SK-N-MC (cell line): ENCODE measurements around the gene FOXF2.

Experiments
- DNase-seq: peaks from one replicate; pipeline ENCODE4 v3.0.0-alpha.2; 2011; ENCODE audit warnings: low read depth, low spot score
- H3K27ac ChIP-seq: fragments of 200-600 bp; sonication (generic); 2 replicates; pipeline ENCODE4 v1.5.1; 2016; ENCODE audit warnings: mixed run types
- H3K36me3 ChIP-seq: fragments of 200-600 bp; sonication (generic); 2 replicates; pipeline ENCODE4 v1.6.1; 2017; ENCODE audit warnings: antibody characterized with exemption, low read length, mixed read lengths; ENCODE audit not compliant: insufficient read depth
- H3K4me3 ChIP-seq: fragments of 200-600 bp; sonication (generic); 2 replicates; pipeline ENCODE4 v1.5.1; 2016
- H3K9ac ChIP-seq: fragments of 200-600 bp; sonication (generic); 2 replicates; pipeline ENCODE4 v1.8.0; 2017; ENCODE audit warnings: mixed run types, mixed read lengths; ENCODE audit not compliant: insufficient read length
- H3K9me3 ChIP-seq: fragments of 200-600 bp; sonication (generic); 2 replicates; pipeline ENCODE4 v1.6.1; 2017; ENCODE audit warnings: low read depth, mild to moderate bottlenecking, antibody characterized with exemption, low read length, moderate library complexity, mixed read lengths
- EZH2 ChIP-seq: fragments of 200-600 bp; sonication (generic); IDR thresholded peaks from one replicate; pipeline ENCODE4 v1.6.1; 2017; ENCODE audit warnings: antibody characterized with exemption
- FOXP2 ChIP-seq: optimal IDR thresholded peaks from 2 replicates; pipeline ENCODE3; 2011; ENCODE audit warnings: mild to moderate bottlenecking, moderate library complexity; ENCODE audit not compliant: insufficient read depth; ENCODE audit errors: extremely low read length, control extremely low read depth
- POLR2AphosphoS5 ChIP-seq: IDR thresholded peaks from 2 replicates; pipeline ENCODE4 v1.6.1; 2012; ENCODE audit warnings: mild to moderate bottlenecking, low read depth, low read length, borderline replicate concordance

Gene FOXF2

DNA sequence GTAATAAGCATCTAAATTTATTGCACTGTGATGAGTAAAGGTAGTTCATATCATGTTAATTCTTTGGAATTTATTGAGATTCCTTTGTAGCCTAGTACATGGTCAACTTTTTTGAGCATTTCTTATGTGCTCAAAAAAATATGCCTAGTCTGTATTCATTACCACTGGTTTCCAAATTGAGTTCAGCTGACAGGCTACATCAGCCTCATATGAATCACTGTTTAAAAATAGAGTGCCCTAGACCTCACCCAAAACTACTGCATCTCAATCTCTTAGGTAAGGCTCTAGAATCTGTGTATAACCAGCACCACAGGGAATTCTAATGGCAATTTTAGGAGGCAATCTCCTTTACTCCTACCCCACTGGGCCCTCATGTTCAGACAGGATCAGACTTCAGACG lies 16.7 kb upstream of the FOXF2 start:
- no peak for TF ChIP-seq EZH2
- Histone ChIP-seq H3K27ac (no peak overlapping the region), H3K4me3 (no peak overlapping the region), H3K9me3 (no peaks in the 10 kb centered on the region), H3K36me3 (no peaks in the 10 kb centered on the region), H3K9ac (no peak overlapping the region)
- DNase-seq: no peak

DNA sequence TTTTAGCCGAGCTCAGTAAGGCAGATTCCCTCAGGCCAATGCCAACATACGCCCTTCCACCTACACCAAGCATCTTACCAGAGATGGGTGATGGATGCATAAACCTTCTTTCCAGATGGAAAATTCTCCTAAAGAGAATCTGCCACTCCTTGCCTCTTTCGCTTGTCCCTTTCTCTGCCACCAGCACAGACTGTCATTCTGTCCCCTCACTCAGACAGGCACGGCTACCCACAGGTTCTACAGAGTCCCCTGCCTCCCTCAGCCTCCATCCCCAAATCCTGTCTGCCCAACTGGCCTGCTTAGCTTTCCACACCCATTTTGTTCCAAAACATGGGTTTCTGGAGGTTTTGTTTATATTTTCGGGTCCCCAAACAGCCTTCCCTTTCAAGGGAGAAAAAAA lies 12.7 kb upstream of the FOXF2 start:
- no peaks in the 10 kb centered on the region for H3K9me3 ChIP-seq

DNA sequence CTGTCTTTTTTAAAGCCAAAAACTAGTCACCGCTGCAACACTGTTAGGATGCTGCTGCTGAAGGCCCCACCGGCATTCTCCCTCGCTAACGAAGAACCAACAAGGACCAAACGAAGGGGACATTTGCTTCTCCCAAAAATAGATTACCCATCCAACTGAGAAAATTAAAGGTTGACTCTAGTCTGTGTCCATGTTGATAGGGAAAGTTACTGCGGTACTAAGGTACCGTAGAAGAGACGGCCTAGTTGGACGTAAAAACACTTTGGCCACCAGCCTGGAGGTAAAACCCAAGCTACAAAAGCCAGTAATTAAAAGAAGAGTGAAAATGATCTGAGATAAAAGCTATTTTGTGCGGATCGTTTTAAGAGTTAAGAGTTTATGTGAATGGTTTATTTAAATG lies 11.8 kb upstream of the FOXF2 start:
- TF ChIP-seq FOXP2 (no peak), EZH2 (no peak)
- no peak for DNase-seq
- Histone ChIP-seq H3K36me3 (no peaks in the 10 kb centered on the region), H3K27ac (no peak overlapping the region), H3K9me3 (no peaks in the 10 kb centered on the region), H3K9ac (no peak overlapping the region), H3K4me3 (no peak overlapping the region)

More for the DNA sequence above, 12.7 kb upstream of the FOXF2 start:
- no peak for DNase-seq
- TF ChIP-seq FOXP2: no peak
- no peak for TF ChIP-seq POLR2AphosphoS5
- no peak for TF ChIP-seq EZH2
- Histone ChIP-seq H3K27ac (no peak overlapping the region), H3K36me3 (no peaks in the 10 kb centered on the region), H3K9ac (no peak overlapping the region), H3K4me3 (no peak overlapping the region)

DNA sequence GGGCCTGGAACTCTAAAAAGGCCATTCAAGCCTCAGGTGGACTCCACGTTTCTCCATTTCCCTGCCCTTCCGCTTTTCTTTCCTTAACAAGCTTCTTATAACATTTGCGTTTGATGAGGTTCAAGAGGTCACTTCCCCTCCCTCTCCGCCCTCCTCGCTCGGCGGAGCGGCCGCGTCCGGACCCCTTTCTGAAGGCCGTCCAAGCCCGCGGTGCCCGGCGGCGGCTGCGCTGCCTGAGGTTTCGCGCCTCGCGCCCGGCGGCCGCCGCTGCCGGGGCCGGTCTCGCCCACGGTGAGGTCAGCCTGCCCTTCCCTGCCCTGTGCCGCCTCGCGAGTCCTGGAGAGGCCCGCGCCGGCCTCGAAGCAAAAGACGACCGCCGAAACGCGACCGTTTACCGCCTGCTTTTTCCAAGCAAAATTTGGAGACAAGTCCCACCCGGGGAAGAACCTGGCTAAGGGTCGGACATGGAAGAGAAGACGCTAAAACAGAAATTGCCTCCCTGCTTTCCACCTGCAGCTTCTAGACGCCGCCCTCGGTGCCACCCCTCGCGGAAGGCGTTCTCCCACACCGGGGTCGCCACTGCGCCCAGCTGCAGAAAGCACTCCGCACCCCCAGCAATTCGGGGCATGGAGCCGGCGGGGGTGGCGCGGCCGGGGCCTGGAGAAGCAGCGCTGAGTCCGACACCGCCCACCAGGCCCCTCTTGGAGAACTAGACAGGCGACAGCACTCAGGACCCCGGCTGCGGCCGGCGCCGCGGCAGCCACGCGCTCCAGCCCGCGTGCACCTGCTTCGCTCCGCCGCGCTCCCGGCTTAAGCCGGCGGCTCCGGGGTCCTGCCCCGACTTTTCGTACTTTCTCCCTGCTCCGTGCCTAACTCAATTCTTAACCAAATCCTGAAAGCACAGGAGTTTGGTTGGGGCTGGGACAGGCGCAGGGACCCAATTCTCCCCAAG lies 11.0 kb upstream of the FOXF2 start:
- Histone ChIP-seq H3K4me3 (no peak overlapping the region), H3K36me3 (no peaks in the 10 kb centered on the region), H3K27ac (no peak overlapping the region), H3K9me3 (no peaks in the 10 kb centered on the region), H3K9ac (no peak overlapping the region)
- TF ChIP-seq POLR2AphosphoS5: no peak
- TF ChIP-seq FOXP2: no peak
- peak; percentile 99 for TF ChIP-seq EZH2
- no peak for DNase-seq

DNA sequence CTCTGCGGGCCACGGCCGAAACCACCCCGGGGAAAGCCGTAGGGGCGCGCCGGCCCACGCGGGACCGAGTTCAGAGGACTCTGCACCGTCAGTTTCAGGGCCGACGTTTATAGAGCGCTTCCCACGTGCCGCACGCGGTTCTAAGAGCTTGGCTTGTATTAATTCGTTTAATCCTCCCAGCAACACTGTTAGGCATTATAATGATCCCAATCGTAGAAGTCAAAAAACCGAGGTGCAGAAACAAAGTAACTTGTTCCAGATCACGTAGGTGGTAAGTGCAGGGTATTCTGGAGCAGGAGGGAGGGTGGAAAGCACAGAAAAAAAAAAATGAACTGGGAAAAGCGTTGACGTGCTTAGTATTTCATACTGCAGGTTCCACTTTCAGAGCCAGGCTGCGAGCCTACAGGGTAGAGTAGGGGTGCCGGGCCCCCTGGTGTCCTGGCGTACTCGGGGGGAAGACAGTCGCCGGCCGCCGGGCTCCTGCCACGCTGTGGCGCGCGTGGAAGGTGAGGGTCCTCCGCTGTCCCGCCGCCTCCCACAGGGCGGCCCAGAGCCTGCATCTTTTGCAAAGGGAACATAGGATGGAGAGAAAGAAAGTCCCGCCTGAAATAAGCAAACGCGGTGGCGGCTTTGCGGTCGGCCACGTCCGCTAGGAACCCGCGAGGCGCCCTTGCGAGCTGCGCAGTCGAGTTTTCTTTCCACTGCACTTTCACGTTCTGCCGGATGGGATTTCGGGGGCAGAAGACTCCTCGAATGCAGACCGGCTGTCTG lies 10.2 kb upstream of the FOXF2 start:
- no peak overlapping the region for H3K9ac ChIP-seq
- no peak for DNase-seq
- H3K9me3 ChIP-seq: no peaks in the 10 kb centered on the region
- H3K27ac ChIP-seq: no peak overlapping the region
- TF ChIP-seq POLR2AphosphoS5 (no peak), FOXP2 (no peak), EZH2 (peak; percentile 98)
- H3K36me3 ChIP-seq: no peaks in the 10 kb centered on the region
- no peak overlapping the region for H3K4me3 ChIP-seq

DNA sequence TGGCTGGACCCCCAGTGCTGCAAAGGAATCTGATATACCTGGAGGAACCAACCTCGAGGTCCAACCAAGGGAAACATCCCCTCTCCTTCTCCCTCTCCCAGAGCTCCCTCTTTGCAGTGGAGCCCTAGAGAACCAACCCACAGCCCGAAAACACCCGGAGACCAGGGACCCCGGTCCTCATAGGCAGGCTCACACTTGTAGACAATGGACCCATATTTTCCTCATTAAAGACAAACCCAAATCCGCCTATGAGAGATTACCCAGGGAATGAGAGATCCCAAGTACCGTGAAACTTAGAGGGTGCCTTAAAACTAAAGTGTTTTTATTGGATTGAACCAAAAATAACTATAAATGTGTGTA lies 9.6 kb upstream of the FOXF2 start:
- DNase-seq: no peak
- TF ChIP-seq FOXP2 (no peak), EZH2 (no peak)
- H3K36me3 ChIP-seq: no peaks in the 10 kb centered on the region
- H3K9ac ChIP-seq: no peak overlapping the region
- no peak overlapping the region for H3K27ac ChIP-seq
- H3K4me3 ChIP-seq: no peak overlapping the region
- no peaks in the 10 kb centered on the region for H3K9me3 ChIP-seq

DNA sequence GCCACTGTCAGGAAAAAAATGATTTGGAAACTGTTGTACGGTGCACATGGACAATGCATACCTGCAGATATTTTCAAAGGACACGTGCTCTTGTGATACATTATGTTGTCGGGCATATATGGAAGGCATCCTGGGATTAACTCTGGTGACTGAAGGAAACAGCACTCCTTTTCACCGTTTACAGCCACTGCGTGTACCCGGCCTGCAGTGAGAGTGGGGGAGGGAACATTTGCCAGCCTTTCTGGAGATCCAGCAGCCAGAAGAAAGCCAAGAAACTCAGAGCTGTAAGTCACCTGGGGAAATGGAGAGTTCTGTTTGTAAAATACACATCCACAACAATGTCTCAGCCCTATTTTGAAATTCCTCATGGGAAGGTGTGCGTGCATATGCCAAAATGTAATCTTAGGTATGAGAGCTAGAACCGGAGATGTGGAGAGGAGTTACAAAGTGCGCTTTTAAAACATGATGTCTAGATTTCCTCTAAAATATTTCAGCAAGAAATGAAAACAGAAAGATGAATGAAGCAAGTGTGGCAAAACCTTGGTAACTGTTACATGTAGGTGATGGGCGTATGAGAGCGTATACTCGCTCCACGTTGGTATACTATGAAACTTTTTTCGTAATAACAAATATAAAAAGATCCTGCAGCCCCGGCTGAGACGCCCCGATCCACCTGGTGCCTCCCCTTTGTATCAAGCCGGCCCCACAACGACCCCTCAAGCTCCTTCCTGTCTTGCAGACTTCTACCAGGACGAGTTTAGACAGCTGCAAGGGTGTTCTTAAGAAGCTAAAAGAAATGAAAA lies 8.6 kb upstream of the FOXF2 start:
- no peak for TF ChIP-seq POLR2AphosphoS5
- TF ChIP-seq EZH2: no peak
- TF ChIP-seq FOXP2: no peak
- DNase-seq: no peak
- Histone ChIP-seq H3K36me3 (no peaks in the 10 kb centered on the region), H3K27ac (no peak overlapping the region), H3K9me3 (no peaks in the 10 kb centered on the region), H3K4me3 (no peak overlapping the region), H3K9ac (no peak overlapping the region)
